ENCODE data around the gene PABPN1L.

Gene PABPN1L

GRCh38 chr16:88867581-88868246, 1.3 kb upstream of the PABPN1L start:
- no peak for DNase-seq

- DNase-seq: no peak
These were observed 718 bp downstream of the PABPN1L start for GRCh38 chr16:88865742-88866141.

- no peak for DNase-seq
These were observed 1.1 kb downstream of the PABPN1L start for GRCh38 chr16:88865310-88865709.

- no peak for DNase-seq
These were observed 1.9 kb downstream of the PABPN1L start for GRCh38 chr16:88864521-88864920.

GRCh38 chr16:88864099-88864498, 2.4 kb downstream of the PABPN1L start:
- DNase-seq: no peak

- no peak for DNase-seq
These were observed 3.0 kb downstream of the PABPN1L start for GRCh38 chr16:88863426-88863825.

- no peak for DNase-seq
These were observed 3.5 kb downstream of the PABPN1L start for GRCh38 chr16:88862968-88863367.

GRCh38 chr16:88861359-88861758, 5.1 kb downstream of the PABPN1L start:
- DNase-seq: no peak

- DNase-seq: no peak
These were observed 6.9 kb downstream of the PABPN1L start for GRCh38 chr16:88859381-88860091.

GRCh38 chr16:88857728-88858339, 8.6 kb downstream of the PABPN1L start:
- DNase-seq: peak; percentile 86

GRCh38 chr16:88856828-88857727, 9.4 kb downstream of the PABPN1L start, which contains the start of the genes GALNS and TRAPPC2L:
GALNS (minus strand) TSS chr16:88856947; CDS start chr16:88856877, 70 bp downstream.
TRAPPC2L (plus strand) TSS chr16:88857127; CDS start chr16:88857151, 24 bp downstream.
- peak; percentile 98 for DNase-seq

GRCh38 chr16:88856122-88856827, 10.2 kb downstream of the PABPN1L start:
- DNase-seq: no peak

GRCh38 chr16:88855736-88856121, 10.7 kb downstream of the PABPN1L start:
- DNase-seq: no peak

- DNase-seq: no peak
These were observed 11.3 kb downstream of the PABPN1L start for GRCh38 chr16:88855176-88855575.

- peak; percentile 7 for DNase-seq
These were observed 12.0 kb downstream of the PABPN1L start for GRCh38 chr16:88854306-88855111.

- peak; percentile 11 for DNase-seq
These were observed 13.0 kb downstream of the PABPN1L start for GRCh38 chr16:88853325-88853941.

GRCh38 chr16:88851616-88852015, 14.8 kb downstream of the PABPN1L start:
- DNase-seq: no peak

GRCh38 chr16:88850531-88851199, 15.8 kb downstream of the PABPN1L start:
- DNase-seq: no peak

- DNase-seq: no peak
These were observed 17.9 kb downstream of the PABPN1L start for GRCh38 chr16:88848557-88848956.

GRCh38 chr16:88847654-88848053, 18.8 kb downstream of the PABPN1L start:
- no peak for DNase-seq
